ENCODE results near the gene GLI1. TPM values are rescaled to one million over a fixed set of nuclear protein-coding genes. Genes with fewer than 3 reads are reported as not detected.
"Not testable (repeated sequence)": the region's sequence is repeated elsewhere in the genome, so short reads cannot be mapped to it uniquely, and the experiment has no call there.

Gene GLI1
- total RNA-seq (2021) (22.4 and 22.6 TPM in 2 replicates), Bru-seq, nascent RNA (percentile 45 among the genes with signal in this experiment), BruChase-seq, experiment 1, labeled RNA remaining after a 2-hour chase (percentile 59 among the genes with signal in this experiment), BruChase-seq, experiment 2, labeled RNA remaining after a 6-hour chase (percentile 58 among the genes with signal in this experiment)
- long read RNA-seq, partial matches to known transcripts = 3 of 7 reads
- long read RNA-seq, other reads (novel, unspliced or antisense) = 3 of 7 reads

- intact Hi-C loops (cut with micrococcal nuclease; ENCODE audit: unreplicated experiment) = loop anchor here (2.0 to 5.0 kb wide), 2 partner anchors 163 to 282 kb away; no protein-coding TSS in a partner anchor
- Histone ChIP-seq H3K4me1 (ENCODE audit: insufficient read depth, low read length, poor library complexity, severe bottlenecking) (peaks cover 43% of the 10 kb centered on the region), H3K36me3 (ENCODE audit: insufficient read depth, low read length, poor library complexity, severe bottlenecking) (no peaks in the 10 kb centered on the region), H3K27ac (ENCODE audit: low read depth, low read length, poor library complexity, severe bottlenecking) (peak within 1 kb of the TSS; percentile 85), H3K4me3 (ENCODE audit: low read depth, low read length, poor library complexity, severe bottlenecking) (peak within 1 kb of the TSS; percentile 60), H3K9me3 (ENCODE audit: low read depth, low read length, poor library complexity, severe bottlenecking) (no peaks in the 10 kb centered on the region), H3K27me3 (replicated peaks; ENCODE audit: insufficient read depth, low read depth, low read length, poor library complexity) (no peaks in the 10 kb centered on the region)
- ChIA-PET CTCF (interaction anchor here (0.6 to 1.3 kb wide), 7 partner anchors 9 to 230 kb away, joined by 3 to 13 read pairs (median 4); partner anchors contain the start of genes B4GALNT1, DDIT3 and SHMT2), POLR2A (ENCODE audit: low non-redundant PET) (interaction anchor here (0.7 kb wide), 1 partner anchor 30 kb away, joined by 4 read pairs; no protein-coding TSS in a partner anchor)
- peak; percentile 51 for DNase-seq (ENCODE audit: low spot score)
- TF ChIP-seq EZH2 (IDR thresholded peaks at IDR 0.05; ENCODE audit: borderline replicate concordance, low read depth, low read length, poor library complexity, severe bottlenecking) = no peak
- TF ChIP-seq, protein P1, sequence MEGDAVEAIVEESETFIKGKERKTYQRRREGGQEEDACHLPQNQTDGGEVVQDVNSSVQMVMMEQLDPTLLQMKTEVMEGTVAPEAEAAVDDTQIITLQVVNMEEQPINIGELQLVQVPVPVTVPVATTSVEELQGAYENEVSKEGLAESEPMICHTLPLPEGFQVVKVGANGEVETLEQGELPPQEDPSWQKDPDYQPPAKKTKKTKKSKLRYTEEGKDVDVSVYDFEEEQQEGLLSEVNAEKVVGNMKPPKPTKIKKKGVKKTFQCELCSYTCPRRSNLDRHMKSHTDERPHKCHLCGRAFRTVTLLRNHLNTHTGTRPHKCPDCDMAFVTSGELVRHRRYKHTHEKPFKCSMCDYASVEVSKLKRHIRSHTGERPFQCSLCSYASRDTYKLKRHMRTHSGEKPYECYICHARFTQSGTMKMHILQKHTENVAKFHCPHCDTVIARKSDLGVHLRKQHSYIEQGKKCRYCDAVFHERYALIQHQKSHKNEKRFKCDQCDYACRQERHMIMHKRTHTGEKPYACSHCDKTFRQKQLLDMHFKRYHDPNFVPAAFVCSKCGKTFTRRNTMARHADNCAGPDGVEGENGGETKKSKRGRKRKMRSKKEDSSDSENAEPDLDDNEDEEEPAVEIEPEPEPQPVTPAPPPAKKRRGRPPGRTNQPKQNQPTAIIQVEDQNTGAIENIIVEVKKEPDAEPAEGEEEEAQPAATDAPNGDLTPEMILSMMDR (conservative IDR thresholded peaks at IDR 0.05; ENCODE audit: low read depth, low read length) = no peak
- no TSS peak for BruUV-seq (replicated peaks)
Observed at GRCh38 chr12:57459750-57460467, at the start of gene GLI1. GLI1 (plus strand) TSS chr12:57459785; CDS start chr12:57463692, 3,907 bp downstream.

- intact Hi-C loops (cut with micrococcal nuclease; ENCODE audit: unreplicated experiment) = no loop called here
- Histone ChIP-seq H3K9me3 (ENCODE audit: low read depth, low read length, poor library complexity, severe bottlenecking) (no peaks in the 10 kb centered on the region), H3K27me3 (replicated peaks; ENCODE audit: insufficient read depth, low read depth, low read length, poor library complexity) (no peaks in the 10 kb centered on the region), H3K36me3 (ENCODE audit: insufficient read depth, low read length, poor library complexity, severe bottlenecking) (no peaks in the 10 kb centered on the region), H3K4me3 (ENCODE audit: low read depth, low read length, poor library complexity, severe bottlenecking) (no peak overlapping the region), H3K4me1 (ENCODE audit: insufficient read depth, low read length, poor library complexity, severe bottlenecking) (no peaks in the 10 kb centered on the region), H3K27ac (ENCODE audit: low read depth, low read length, poor library complexity, severe bottlenecking) (no peak overlapping the region)
- TF ChIP-seq, protein P1 (conservative IDR thresholded peaks at IDR 0.05; ENCODE audit: low read depth, low read length) = no peak
- no peak for TF ChIP-seq EZH2 (IDR thresholded peaks at IDR 0.05; ENCODE audit: borderline replicate concordance, low read depth, low read length, poor library complexity, severe bottlenecking)
- no peak for DNase-seq (ENCODE audit: low spot score)
- POLR2A ChIA-PET (ENCODE audit: low non-redundant PET) = no interaction called here
- no TSS peak for BruUV-seq (replicated peaks)
- CTCF ChIA-PET = no interaction called here
Observed at GRCh38 chr12:57410534-57410933, 49.1 kb upstream of the GLI1 start.

DNA sequence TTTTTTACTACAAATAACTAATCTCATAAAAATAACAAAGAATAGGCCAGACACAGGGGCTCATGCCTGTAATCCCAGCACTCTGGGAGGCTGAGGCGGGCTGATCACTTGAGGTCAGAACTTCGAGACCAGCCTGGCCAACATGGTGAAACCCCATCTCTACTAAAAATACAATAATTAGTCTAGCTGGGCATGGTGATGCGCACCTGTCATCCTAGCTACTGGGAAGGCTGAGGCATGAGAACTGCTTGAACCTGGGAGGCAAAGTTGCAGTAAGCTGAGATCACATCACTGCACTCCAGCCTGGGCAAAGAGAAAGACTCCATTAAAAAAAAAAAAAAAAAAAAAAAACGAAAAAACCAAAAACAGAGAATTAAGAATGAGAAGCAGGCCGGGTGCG, 45.4 kb upstream of the GLI1 start:
- H3K36me3 ChIP-seq (ENCODE audit: insufficient read depth, low read length, poor library complexity, severe bottlenecking); H3K27me3 ChIP-seq (replicated peaks; ENCODE audit: insufficient read depth, low read depth, low read length, poor library complexity); BruUV-seq (replicated peaks); DNase-seq (ENCODE audit: low spot score); H3K9me3 ChIP-seq (ENCODE audit: low read depth, low read length, poor library complexity, severe bottlenecking); H3K4me1 ChIP-seq (ENCODE audit: insufficient read depth, low read length, poor library complexity, severe bottlenecking); H3K4me3 ChIP-seq (ENCODE audit: low read depth, low read length, poor library complexity, severe bottlenecking); CTCF ChIA-PET; H3K27ac ChIP-seq (ENCODE audit: low read depth, low read length, poor library complexity, severe bottlenecking); POLR2A ChIA-PET (ENCODE audit: low non-redundant PET); intact Hi-C loops (cut with micrococcal nuclease; ENCODE audit: unreplicated experiment): not testable (repeated sequence)
